IPS DF 19.7 (cell line): Measurements from ENCODE around the gene MDP1.

Experiments used
- DNase-seq: peaks from one replicate; pipeline ENCODE4 v3.0.0-alpha.2; 2013; ENCODE audit warnings: low read depth, low spot score

Gene MDP1

GRCh38 chr14:24198814-24199524 lies 16.9 kb downstream of the MDP1 start:
- no peak for DNase-seq

- DNase-seq, result no peak
Measured at GRCh38 chr14:24197056-24197450, 18.8 kb downstream of the MDP1 start.

DNA sequence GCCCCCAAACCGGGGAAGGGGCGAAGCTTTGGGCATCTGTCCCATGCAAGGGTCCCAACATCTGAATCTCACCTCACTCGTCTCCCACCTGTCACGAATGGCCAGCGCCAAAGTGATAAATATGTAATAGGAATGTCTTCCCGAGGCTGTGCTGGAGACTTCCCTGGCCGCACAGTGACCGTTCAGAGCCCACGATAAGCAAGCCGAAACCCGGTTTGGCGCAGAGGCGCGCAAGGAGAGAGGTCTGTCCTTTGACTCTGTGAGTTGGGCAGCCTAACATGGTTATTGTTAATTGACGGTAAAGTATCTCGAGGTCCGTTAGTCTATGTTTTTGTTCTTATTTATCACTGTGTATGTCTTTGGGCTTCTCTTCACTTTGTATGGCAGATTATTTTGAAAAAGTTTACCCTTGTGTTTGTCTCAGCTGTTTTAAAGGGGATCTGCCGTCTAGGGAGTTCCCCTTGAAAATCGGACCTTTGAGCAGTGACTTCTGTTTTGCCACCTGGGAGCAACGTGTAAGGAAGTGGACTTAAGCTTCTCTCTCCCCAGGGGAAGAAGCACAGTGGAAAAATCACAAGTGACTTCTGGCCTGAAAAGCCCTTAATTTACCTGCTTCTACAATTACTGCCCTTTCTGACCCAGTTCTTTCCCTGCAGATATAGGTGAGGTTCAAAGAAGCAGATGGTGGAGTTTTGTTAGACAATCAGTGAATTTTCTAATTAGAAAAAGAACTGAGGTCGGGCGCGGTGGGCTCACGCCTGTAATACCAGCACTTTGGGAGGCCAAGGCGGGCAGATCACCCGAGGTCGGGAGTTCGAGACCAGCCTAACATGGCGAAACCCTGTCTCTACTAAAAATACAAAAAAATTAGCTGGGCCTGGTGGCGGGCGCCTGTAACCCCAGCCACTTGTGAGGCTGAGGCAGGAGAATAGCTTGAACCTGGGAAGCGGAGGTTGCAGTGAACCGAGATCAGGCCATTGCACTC lies 19.5 kb downstream of the MDP1 start:
- no peak for DNase-seq

DNA sequence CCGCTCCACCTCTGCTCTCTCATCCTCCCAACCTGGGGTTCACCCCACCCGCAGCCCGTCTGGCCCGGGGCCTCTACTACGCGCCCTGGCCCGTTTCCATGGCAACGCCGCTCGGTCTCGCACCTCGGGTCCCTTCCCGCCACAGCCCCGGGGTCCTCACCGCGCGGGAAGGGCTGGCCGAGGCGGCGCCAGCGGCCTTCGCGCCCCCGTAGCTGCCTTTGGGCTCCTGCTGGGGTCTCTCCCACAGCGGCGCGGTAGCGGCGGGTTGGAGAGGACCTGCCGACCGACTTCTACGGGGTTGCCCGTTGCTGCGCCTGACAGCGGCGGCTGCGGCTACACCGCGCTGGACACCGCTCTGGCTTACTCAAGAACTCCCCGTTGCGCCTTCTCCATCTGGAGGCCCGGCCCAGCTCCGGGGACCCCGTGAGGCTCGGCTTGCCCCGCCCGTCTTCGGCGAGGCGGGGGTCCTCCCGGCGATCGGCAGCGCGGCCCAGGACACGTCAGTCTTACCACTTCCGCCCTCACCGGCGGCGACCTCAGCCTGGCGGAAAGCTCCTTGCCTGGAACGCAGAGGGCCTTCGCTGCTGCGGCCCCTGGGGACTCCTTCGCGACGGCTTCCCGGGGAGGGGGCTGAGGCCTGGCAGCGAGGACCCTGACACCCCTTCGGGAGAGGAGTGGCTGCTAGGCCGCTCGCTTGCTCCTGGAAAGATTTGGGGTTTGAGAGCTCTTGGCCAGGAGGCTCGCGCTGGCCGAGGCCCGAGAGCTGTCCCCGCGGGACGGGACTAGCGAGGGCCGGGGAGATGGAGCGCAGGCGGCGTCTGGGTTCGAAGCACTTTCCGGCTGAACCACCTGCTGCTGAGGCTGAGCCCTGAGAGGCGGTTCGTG lies 20.4 kb downstream of the MDP1 start, which contains the start of gene TM9SF1:
Gene TM9SF1, minus strand, starts transcription at position 256 of the 885 bp plus-strand sequence. CDS start 422 bp downstream, outside the sequence.
- DNase-seq, result no peak

GRCh38 chr14:24194873-24195185 lies 21.0 kb downstream of the MDP1 start:
- no peak for DNase-seq

GRCh38 chr14:24194186-24194872 lies 21.5 kb downstream of the MDP1 start:
- DNase-seq, result no peak

DNA sequence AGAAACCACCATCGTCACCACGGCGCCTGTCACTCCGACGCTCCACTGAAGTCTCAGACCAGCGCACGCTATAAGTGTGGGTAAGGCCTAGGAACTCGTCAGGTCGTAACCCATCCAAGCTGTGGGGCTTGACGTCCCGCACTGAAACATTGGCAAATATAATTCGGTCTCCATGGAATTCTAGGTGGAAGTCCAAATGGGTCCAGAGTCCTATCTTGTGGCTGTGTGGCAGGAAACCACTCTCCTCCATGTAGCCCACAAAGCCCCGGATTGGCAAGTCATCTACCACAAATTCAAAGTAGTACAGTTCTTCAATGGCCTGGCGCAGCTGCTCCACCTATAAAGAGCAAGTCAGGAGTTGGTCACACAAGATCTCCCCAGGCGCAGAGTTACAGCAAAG lies 22.9 kb downstream of the MDP1 start:
- DNase-seq, result no peak

GRCh38 chr14:24190416-24190815 lies 25.4 kb downstream of the MDP1 start:
- DNase-seq, result no peak

- no peak for DNase-seq
Measured at GRCh38 chr14:24189460-24189859, 26.4 kb downstream of the MDP1 start.

GRCh38 chr14:24189059-24189375 lies 26.8 kb downstream of the MDP1 start:
- DNase-seq, result no peak

- peak; percentile 95 for DNase-seq
Measured at GRCh38 chr14:24188251-24189058, 27.4 kb downstream of the MDP1 start, which contains the start of gene IPO4. Gene IPO4, minus strand, starts transcription at chr14:24188816. Its CDS starts 29 bp downstream, at chr14:24188787.

GRCh38 chr14:24187539-24187915 lies 28.3 kb downstream of the MDP1 start:
- no peak for DNase-seq

- DNase-seq, result no peak
Measured at GRCh38 chr14:24186831-24187538, 28.9 kb downstream of the MDP1 start.

DNA sequence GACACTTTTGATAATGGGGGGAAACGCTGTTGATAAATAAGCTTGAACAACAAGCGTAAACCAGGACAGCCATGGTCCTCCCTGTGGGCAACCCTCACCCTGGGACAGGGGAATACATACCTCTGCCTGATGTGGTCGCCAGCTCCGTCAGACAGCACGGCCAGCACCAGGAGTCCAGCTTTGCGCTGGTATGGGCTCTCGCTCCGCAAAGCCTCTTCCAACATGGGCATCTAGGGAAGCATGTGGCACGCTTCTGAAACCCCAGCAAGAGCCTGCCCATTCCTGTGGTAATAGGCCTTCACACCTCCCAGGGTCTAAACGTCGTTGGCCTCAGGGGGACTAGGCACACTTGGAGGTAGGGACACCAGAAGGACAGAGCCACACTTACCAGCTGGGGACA lies 30.1 kb downstream of the MDP1 start:
- DNase-seq, result no peak

DNA sequence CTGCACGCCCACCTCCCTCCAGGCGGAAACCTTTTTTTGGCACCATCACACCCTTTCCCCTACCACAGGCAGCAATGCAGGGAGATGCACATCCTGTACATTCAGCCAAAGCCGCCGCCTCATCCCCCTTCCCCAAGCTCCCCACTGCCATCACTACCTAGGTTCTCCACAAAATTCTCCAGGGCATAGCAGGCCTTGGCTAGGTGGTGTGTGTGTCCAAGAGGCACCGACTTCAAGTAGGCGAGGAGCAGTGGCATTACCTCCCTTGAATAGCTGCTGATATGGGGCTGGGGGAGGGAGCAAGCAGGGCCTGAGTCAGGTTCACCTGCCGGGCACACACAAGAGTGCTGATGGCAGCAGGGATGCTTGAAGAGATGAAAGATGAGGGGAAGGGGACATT lies 30.8 kb downstream of the MDP1 start:
- DNase-seq, result no peak

GRCh38 chr14:24184104-24184970 lies 31.5 kb downstream of the MDP1 start:
- DNase-seq, result no peak

DNA sequence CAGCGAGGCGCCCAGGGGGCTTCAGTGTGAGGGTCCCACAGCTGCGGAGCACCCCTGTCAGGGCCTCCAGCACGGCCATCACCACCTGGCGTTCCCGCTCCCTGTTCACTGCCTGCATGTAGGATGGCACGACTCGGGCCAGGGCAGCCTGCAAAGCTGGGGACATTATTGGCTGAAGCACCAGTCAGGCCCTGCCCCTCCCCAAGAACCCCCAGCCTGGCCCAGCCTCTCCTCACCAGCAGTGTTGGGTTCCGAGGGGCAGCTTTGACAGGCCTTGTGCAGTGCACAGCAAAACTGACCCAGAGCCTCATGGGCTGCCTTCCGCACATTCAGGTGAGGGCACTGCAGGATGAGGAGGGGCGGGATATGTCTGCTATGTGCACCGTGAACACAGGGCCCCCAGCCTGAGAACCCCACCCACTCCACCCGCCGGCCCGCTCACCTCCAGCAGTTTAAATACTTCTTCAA lies 32.8 kb downstream of the MDP1 start:
- no peak for DNase-seq

DNA sequence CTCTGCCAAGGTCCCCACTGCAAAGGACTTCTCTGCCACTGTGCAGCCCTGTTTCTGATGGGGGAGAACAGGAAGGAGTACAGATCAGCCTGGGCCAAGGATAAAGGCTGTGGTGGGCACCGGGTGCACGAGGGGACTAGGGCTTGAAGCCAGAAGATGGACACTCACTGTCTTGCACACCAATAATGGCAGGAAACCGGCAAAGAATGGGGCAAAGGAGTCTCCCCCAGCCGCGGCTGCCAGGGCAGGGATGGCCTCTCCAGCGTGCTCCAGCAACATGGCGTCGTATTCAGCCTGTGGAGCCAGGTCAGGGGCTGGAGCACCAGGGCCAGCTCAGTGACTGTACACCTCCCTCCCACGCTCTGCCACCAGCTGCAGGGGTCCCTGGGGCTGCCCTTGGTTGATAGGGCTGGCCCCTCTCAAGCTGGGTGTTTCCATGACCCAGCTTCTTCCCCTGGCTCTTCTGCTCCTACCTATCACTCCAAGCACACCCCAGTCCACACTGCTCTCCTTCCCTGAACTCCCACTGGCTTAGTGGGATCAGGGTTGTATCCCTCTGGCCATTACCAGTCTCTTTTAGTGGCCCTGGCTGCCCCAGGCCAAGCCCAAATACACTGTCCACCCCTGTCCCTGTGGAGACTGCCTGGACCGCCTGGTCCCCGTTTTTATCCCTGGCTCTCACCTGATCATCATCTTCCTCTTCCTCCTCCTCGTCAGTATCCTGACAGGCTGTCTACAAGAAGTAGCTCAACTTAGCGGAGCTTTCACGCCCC lies 33.6 kb downstream of the MDP1 start:
- DNase-seq, result no peak
